ENCODE measurements around the gene MAP3K2. TPM values are rescaled to one million over a fixed set of nuclear protein-coding genes. Genes with fewer than 3 reads are reported as not detected.
"Not testable (repeated sequence)": the region's sequence is repeated elsewhere in the genome, so short reads cannot be mapped to it uniquely, and the experiment has no call there.

Gene MAP3K2
- total and polyA plus RNA-seq, 2 donors (not counting 3 experiments of a cell fraction or from before 2014, with no cell fraction given) = 3.4 to 25.7 TPM

GRCh38 chr2:127355407-127356008 lies 32.3 kb downstream of the MAP3K2 start:
- H4K20me1 ChIP-seq (replicated peaks; ENCODE audit: control insufficient read depth, extremely low read depth, insufficient read depth, low read length) = peaks cover 7% of the 10 kb centered on the region
- no peaks in the 10 kb centered on the region for H3K9me3 ChIP-seq (replicated peaks; ENCODE audit: control insufficient read depth, insufficient read depth, low read length)
- H3K4me1 ChIP-seq (ENCODE audit: control insufficient read depth, extremely low read depth, insufficient read depth, low read length) = no peaks in the 10 kb centered on the region
- FAIRE-seq (peak; percentile 31), DNase-seq (ENCODE audit: low read depth, low spot score) (peak; percentile 25)
- no peak overlapping the region for H3K27ac ChIP-seq (ENCODE audit: insufficient read depth, low read depth, low read length)
- CTCF ChIA-PET = interaction anchor here (0.7 to 1.2 kb wide), 7 partner anchors 11 to 124 kb away, joined by 3 to 9 read pairs (median 3); no protein-coding TSS in a partner anchor
- peaks cover 49% of the 10 kb centered on the region for H3K79me2 ChIP-seq (ENCODE audit: control insufficient read depth, insufficient read depth, low read length)
- H3K9ac ChIP-seq (replicated peaks; ENCODE audit: extremely low read depth, insufficient read depth, low read length) = no peak overlapping the region
- H3K4me2 ChIP-seq (ENCODE audit: insufficient read depth, low read length) = no peak overlapping the region
- TF ChIP-seq JUN (IDR thresholded peaks at IDR 0.05; ENCODE audit: borderline replicate concordance, insufficient read depth, insufficient read length, low read depth) (no peak), CTCF (IDR thresholded peaks at IDR 0.05; ENCODE audit: extremely low read depth in 1 of 2, insufficient read depth in 1 of 2, low read depth in 1 of 2, low read length in 2 of 2) (peak; percentile 49 to 51), GATA2 (IDR thresholded peaks at IDR 0.05; ENCODE audit: insufficient read depth, insufficient read length, low read depth, low read length) (peak; percentile 89)
- no peak overlapping the region for H2AFZ ChIP-seq (ENCODE audit: low read depth, low read length)
- H3K27me3 ChIP-seq (ENCODE audit: control insufficient read depth in 2 of 2, insufficient read depth in 2 of 2, low read length in 2 of 2) = no peaks in the 10 kb centered on the region
- intact Hi-C loops (cut with micrococcal nuclease) (loop anchor here (1.0 to 2.0 kb wide), 3 partner anchors 61 to 124 kb away; no protein-coding TSS in a partner anchor), dilution Hi-C loops (cut with MboI; ENCODE audit: extremely low pct_ligation_motif_present, low sequenced_read_pairs) (no loop called here)
- POLR2A ChIA-PET = no interaction called here
- no peaks in the 10 kb centered on the region for H3K36me3 ChIP-seq (ENCODE audit: control insufficient read depth in 2 of 2, extremely low read depth in 1 of 2, insufficient read depth in 2 of 2, low read length in 2 of 2)
- H3K4me3 ChIP-seq (replicated peaks in 1 of 3; ENCODE audit: insufficient read depth in 1 of 3, low read depth in 1 of 3, low read length in 3 of 3) = no peak overlapping the region
- no TSS peak for BruUV-seq (replicated peaks)
- H3K9me1 ChIP-seq (replicated peaks; ENCODE audit: control insufficient read depth, extremely low read depth, insufficient read depth, low read length) = no peaks in the 10 kb centered on the region

DNA sequence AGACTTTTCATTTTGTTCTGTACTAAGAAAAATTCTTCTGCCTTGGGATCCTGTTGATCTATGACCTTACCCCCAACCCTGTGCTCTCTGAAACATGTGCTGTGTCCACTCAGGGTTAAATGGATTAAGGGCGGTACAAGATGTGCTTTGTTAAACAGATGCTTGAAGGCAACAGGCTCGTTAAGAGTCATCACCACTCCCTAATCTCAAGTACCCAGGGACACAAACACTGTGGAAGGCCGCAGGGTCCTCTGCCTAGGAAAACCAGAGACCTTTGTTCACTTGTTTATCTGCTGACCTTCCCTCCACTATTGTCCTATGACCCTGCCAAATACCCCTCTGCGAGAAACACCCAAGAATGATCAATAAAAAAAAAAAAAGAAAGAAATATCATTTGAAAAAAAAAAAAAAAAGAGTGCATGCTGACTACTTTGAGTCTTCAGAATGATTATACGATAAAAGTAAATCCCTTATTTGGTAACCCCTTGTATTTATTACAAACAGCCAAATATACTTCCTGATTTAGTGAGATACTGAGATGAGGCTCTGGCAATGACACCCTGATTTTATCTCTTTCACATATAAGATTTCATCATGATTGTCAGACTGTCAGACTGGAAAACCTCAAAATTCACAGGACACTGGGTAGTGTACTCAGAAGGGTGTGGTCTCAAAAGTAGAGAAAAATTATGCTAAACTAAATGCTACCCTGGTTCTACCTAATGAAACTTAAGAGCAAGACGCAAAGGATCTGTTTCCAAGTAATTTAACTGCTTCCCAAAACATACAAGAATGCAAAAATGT lies 33.7 kb downstream of the MAP3K2 start:
- FAIRE-seq; H3K9me3 ChIP-seq (replicated peaks; ENCODE audit: control insufficient read depth, insufficient read depth, low read length); H3K27ac ChIP-seq (ENCODE audit: insufficient read depth, low read depth, low read length); CTCF ChIA-PET; DNase-seq (ENCODE audit: low read depth, low spot score); dilution Hi-C loops (cut with MboI; ENCODE audit: extremely low pct_ligation_motif_present, low sequenced_read_pairs); H2AFZ ChIP-seq (ENCODE audit: low read depth, low read length); H3K4me2 ChIP-seq (ENCODE audit: insufficient read depth, low read length); POLR2A ChIA-PET; H3K36me3 ChIP-seq (ENCODE audit: control insufficient read depth in 2 of 2, extremely low read depth in 1 of 2, insufficient read depth in 2 of 2, low read length in 2 of 2); H3K9me1 ChIP-seq (replicated peaks; ENCODE audit: control insufficient read depth, extremely low read depth, insufficient read depth, low read length); BruUV-seq (replicated peaks); H3K4me1 ChIP-seq (ENCODE audit: control insufficient read depth, extremely low read depth, insufficient read depth, low read length); H3K4me3 ChIP-seq (replicated peaks in 1 of 3; ENCODE audit: insufficient read depth in 1 of 3, low read depth in 1 of 3, low read length in 3 of 3); H3K9ac ChIP-seq (replicated peaks; ENCODE audit: extremely low read depth, insufficient read depth, low read length); H3K27me3 ChIP-seq (ENCODE audit: control insufficient read depth in 2 of 2, insufficient read depth in 2 of 2, low read length in 2 of 2): not testable (repeated sequence)
- Histone ChIP-seq H3K79me2 (ENCODE audit: control insufficient read depth, insufficient read depth, low read length) (peaks cover 48% of the 10 kb centered on the region), H4K20me1 (replicated peaks; ENCODE audit: control insufficient read depth, extremely low read depth, insufficient read depth, low read length) (peaks cover 10% of the 10 kb centered on the region)
- intact Hi-C loops (cut with micrococcal nuclease) = loop anchor here (2.0 kb wide), 1 partner anchor 99 kb away; no protein-coding TSS in a partner anchor

GRCh38 chr2:127353223-127353622 lies 34.6 kb downstream of the MAP3K2 start:
- FAIRE-seq; dilution Hi-C loops (cut with MboI; ENCODE audit: extremely low pct_ligation_motif_present, low sequenced_read_pairs): not testable (repeated sequence)

More at GRCh38 chr2:127353223-127353622, 34.6 kb downstream of the MAP3K2 start:
- H3K79me2 ChIP-seq (ENCODE audit: control insufficient read depth, insufficient read depth, low read length) = peaks cover 44% of the 10 kb centered on the region
- H3K4me2 ChIP-seq (ENCODE audit: insufficient read depth, low read length); H3K4me1 ChIP-seq (ENCODE audit: control insufficient read depth, extremely low read depth, insufficient read depth, low read length); H3K4me3 ChIP-seq (replicated peaks in 1 of 3; ENCODE audit: insufficient read depth in 1 of 3, low read depth in 1 of 3, low read length in 3 of 3); H3K27ac ChIP-seq (ENCODE audit: insufficient read depth, low read depth, low read length); H3K36me3 ChIP-seq (ENCODE audit: control insufficient read depth in 2 of 2, extremely low read depth in 1 of 2, insufficient read depth in 2 of 2, low read length in 2 of 2); BruUV-seq (replicated peaks); DNase-seq (ENCODE audit: low read depth, low spot score); H2AFZ ChIP-seq (ENCODE audit: low read depth, low read length); H3K27me3 ChIP-seq (ENCODE audit: control insufficient read depth in 2 of 2, insufficient read depth in 2 of 2, low read length in 2 of 2); H3K9ac ChIP-seq (replicated peaks; ENCODE audit: extremely low read depth, insufficient read depth, low read length); H3K9me3 ChIP-seq (replicated peaks; ENCODE audit: control insufficient read depth, insufficient read depth, low read length); intact Hi-C loops (cut with micrococcal nuclease); CTCF ChIA-PET; H3K9me1 ChIP-seq (replicated peaks; ENCODE audit: control insufficient read depth, extremely low read depth, insufficient read depth, low read length); POLR2A ChIA-PET: not testable (repeated sequence)
- peaks cover 10% of the 10 kb centered on the region for H4K20me1 ChIP-seq (replicated peaks; ENCODE audit: control insufficient read depth, extremely low read depth, insufficient read depth, low read length)
